Measurements from ENCODE around the gene PTDSS2.

The PTDSS2 gene

GRCh38 chr11:412641-413119 is 37.4 kb upstream of the PTDSS2 start:
- H3K27ac ChIP-seq (ENCODE audit: low read length) = no peak overlapping the region
- no peaks in the 10 kb centered on the region for H3F3A ChIP-seq (ENCODE audit: insufficient read depth, low read length)
- H3K4me2 ChIP-seq (ENCODE audit: low read depth, low read length) = no peak overlapping the region
- H2AFZ ChIP-seq (ENCODE audit: low read length) = no peak overlapping the region
- TF ChIP-seq EZH2phosphoT487 (IDR thresholded peaks at IDR 0.05; ENCODE audit: low read length) = no peak
- TF ChIP-seq EZH2 (optimal IDR thresholded peaks at IDR 0.05; ENCODE audit: low read depth, low read length) = no peak
- TF ChIP-seq, protein P1, sequence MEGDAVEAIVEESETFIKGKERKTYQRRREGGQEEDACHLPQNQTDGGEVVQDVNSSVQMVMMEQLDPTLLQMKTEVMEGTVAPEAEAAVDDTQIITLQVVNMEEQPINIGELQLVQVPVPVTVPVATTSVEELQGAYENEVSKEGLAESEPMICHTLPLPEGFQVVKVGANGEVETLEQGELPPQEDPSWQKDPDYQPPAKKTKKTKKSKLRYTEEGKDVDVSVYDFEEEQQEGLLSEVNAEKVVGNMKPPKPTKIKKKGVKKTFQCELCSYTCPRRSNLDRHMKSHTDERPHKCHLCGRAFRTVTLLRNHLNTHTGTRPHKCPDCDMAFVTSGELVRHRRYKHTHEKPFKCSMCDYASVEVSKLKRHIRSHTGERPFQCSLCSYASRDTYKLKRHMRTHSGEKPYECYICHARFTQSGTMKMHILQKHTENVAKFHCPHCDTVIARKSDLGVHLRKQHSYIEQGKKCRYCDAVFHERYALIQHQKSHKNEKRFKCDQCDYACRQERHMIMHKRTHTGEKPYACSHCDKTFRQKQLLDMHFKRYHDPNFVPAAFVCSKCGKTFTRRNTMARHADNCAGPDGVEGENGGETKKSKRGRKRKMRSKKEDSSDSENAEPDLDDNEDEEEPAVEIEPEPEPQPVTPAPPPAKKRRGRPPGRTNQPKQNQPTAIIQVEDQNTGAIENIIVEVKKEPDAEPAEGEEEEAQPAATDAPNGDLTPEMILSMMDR (IDR thresholded peaks at IDR 0.05; ENCODE audit: low read length) = no peak
- H3K9ac ChIP-seq (ENCODE audit: low read length) = no peak overlapping the region
- peaks cover 70% of the 10 kb centered on the region for H3K27me3 ChIP-seq (replicated peaks; ENCODE audit: insufficient read depth, low read length)
- H3K4me1 ChIP-seq (ENCODE audit: low read length) = no peaks in the 10 kb centered on the region
- no peak for DNase-seq
- H3K9me2 ChIP-seq (replicated peaks; ENCODE audit: insufficient read depth, low read length) = no peaks in the 10 kb centered on the region
- no peak overlapping the region for H3K4me3 ChIP-seq (ENCODE audit: low read length)
- H4K20me1 ChIP-seq (ENCODE audit: insufficient read depth, low read length) = no peaks in the 10 kb centered on the region
- no peaks in the 10 kb centered on the region for H3K79me2 ChIP-seq (ENCODE audit: low read length)
- H3K9me3 ChIP-seq (replicated peaks; ENCODE audit: insufficient read depth, low read length) = no peaks in the 10 kb centered on the region
- H3K36me3 ChIP-seq (replicated peaks; ENCODE audit: insufficient read depth, low read length) = no peaks in the 10 kb centered on the region

DNA sequence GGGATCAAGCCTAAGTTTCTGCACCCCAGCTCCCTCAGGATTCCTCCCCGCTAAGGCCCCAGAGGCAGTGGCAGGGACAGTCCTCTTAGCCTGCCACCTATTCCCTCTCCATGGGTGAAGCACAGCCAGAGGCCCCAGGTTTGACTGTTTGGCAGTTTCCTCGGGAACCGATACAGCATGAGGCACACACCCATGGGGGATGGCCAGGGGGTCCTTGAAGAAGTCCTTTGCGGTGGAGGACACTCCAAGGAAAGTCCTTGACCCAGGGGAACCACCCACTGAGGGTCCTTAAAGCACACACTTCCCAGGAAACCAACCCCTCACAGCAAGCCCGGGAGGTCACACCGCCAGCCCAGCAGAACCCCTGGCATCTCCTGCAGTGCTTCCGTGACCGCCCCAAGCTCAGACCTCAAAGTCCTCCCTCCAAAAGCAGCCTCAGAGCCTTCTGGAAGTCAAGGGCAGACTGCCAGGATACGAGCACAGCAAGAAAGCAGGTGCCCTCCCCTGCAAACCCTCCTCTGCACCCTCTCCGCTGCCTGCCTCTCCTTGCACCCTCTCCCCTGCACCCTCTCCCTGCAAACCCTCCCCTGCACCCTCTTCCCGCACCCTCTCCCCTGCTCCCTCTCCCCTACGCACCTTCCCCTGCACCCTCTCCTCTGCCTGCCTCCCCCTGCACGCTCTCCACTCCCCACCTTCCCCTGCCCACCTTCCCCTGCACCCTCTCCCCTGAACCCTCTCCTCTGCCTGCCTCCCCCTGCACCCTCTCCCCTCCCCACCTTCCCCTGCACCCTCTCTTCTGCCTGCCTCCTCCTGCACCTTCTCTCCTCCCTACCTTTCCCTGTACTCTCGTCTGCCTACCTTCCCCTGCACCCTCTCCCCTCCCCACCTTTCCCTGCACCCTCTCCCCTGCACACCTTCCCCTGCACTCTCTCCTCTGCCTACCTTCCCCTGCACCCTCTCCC is 36.7 kb upstream of the PTDSS2 start:
- no peak for TF ChIP-seq EZH2 (optimal IDR thresholded peaks at IDR 0.05; ENCODE audit: low read depth, low read length)
- no peak for TF ChIP-seq EZH2phosphoT487 (IDR thresholded peaks at IDR 0.05; ENCODE audit: low read length)
- TF ChIP-seq, protein P1 (IDR thresholded peaks at IDR 0.05; ENCODE audit: low read length) = no peak
- H3K4me3 ChIP-seq (ENCODE audit: low read length) = no peak overlapping the region
- H3K4me2 ChIP-seq (ENCODE audit: low read depth, low read length) = no peak overlapping the region
- no peaks in the 10 kb centered on the region for H3K36me3 ChIP-seq (replicated peaks; ENCODE audit: insufficient read depth, low read length)
- H3K9ac ChIP-seq (ENCODE audit: low read length) = no peak overlapping the region
- no peaks in the 10 kb centered on the region for H3K9me2 ChIP-seq (replicated peaks; ENCODE audit: insufficient read depth, low read length)
- no peaks in the 10 kb centered on the region for H3K9me3 ChIP-seq (replicated peaks; ENCODE audit: insufficient read depth, low read length)
- no peaks in the 10 kb centered on the region for H4K20me1 ChIP-seq (ENCODE audit: insufficient read depth, low read length)
- H3F3A ChIP-seq (ENCODE audit: insufficient read depth, low read length) = no peaks in the 10 kb centered on the region
- no peak overlapping the region for H3K27ac ChIP-seq (ENCODE audit: low read length)
- H3K27me3 ChIP-seq (replicated peaks; ENCODE audit: insufficient read depth, low read length) = peaks cover 70% of the 10 kb centered on the region
- H3K79me2 ChIP-seq (ENCODE audit: low read length) = no peaks in the 10 kb centered on the region
- no peaks in the 10 kb centered on the region for H3K4me1 ChIP-seq (ENCODE audit: low read length)
- H2AFZ ChIP-seq (ENCODE audit: low read length) = no peak overlapping the region
- no peak for DNase-seq

- TF ChIP-seq EZH2 (optimal IDR thresholded peaks at IDR 0.05; ENCODE audit: low read depth, low read length) = no peak
- TF ChIP-seq EZH2phosphoT487 (IDR thresholded peaks at IDR 0.05; ENCODE audit: low read length) = no peak
- TF ChIP-seq, protein P1 (IDR thresholded peaks at IDR 0.05; ENCODE audit: low read length) = no peak
- H3K4me2 ChIP-seq (ENCODE audit: low read depth, low read length) = no peak overlapping the region
- no peak overlapping the region for H3K4me3 ChIP-seq (ENCODE audit: low read length)
Observed at GRCh38 chr11:414318-414857, 35.7 kb upstream of the PTDSS2 start.

More at GRCh38 chr11:414318-414857, 35.7 kb upstream of the PTDSS2 start:
- Histone ChIP-seq H3K9me2 (replicated peaks; ENCODE audit: insufficient read depth, low read length) (no peaks in the 10 kb centered on the region), H2AFZ (ENCODE audit: low read length) (no peak overlapping the region), H3K27me3 (replicated peaks; ENCODE audit: insufficient read depth, low read length) (peaks cover 73% of the 10 kb centered on the region), H4K20me1 (ENCODE audit: insufficient read depth, low read length) (no peaks in the 10 kb centered on the region), H3K4me1 (ENCODE audit: low read length) (no peaks in the 10 kb centered on the region), H3K9ac (ENCODE audit: low read length) (no peak overlapping the region), H3K27ac (ENCODE audit: low read length) (no peak overlapping the region), H3F3A (ENCODE audit: insufficient read depth, low read length) (no peaks in the 10 kb centered on the region), H3K9me3 (replicated peaks; ENCODE audit: insufficient read depth, low read length) (no peaks in the 10 kb centered on the region), H3K79me2 (ENCODE audit: low read length) (no peaks in the 10 kb centered on the region), H3K36me3 (replicated peaks; ENCODE audit: insufficient read depth, low read length) (no peaks in the 10 kb centered on the region)
- no peak for DNase-seq
